Activated CD4-positive, CD25-positive, alpha-beta regulatory T cell (primary cell): ENCODE data around the gene DACH2.

Experiments used
- DNase-seq, 4 experiments: peaks; one replicate each; lab custom pipeline; 2025; lab: John Stamatoyannopoulos, UW

Gene DACH2

GRCh38 chrX:86322913-86323312 lies 174.7 kb downstream of the DACH2 start:
- no peak for DNase-seq

GRCh38 chrX:86329174-86329573 lies 180.9 kb downstream of the DACH2 start:
- DNase-seq: no peak

GRCh38 chrX:86348669-86349068 lies 200.4 kb downstream of the DACH2 start:
- no peak for DNase-seq

- no peak for DNase-seq
Measured at GRCh38 chrX:86349115-86349514, 200.9 kb downstream of the DACH2 start.

GRCh38 chrX:86369847-86370630 lies 221.8 kb downstream of the DACH2 start:
- no peak for DNase-seq

GRCh38 chrX:86370927-86371326 lies 222.7 kb downstream of the DACH2 start:
- no peak for DNase-seq

- no peak for DNase-seq
Measured at GRCh38 chrX:86379209-86379608, 231.0 kb downstream of the DACH2 start.

DNA sequence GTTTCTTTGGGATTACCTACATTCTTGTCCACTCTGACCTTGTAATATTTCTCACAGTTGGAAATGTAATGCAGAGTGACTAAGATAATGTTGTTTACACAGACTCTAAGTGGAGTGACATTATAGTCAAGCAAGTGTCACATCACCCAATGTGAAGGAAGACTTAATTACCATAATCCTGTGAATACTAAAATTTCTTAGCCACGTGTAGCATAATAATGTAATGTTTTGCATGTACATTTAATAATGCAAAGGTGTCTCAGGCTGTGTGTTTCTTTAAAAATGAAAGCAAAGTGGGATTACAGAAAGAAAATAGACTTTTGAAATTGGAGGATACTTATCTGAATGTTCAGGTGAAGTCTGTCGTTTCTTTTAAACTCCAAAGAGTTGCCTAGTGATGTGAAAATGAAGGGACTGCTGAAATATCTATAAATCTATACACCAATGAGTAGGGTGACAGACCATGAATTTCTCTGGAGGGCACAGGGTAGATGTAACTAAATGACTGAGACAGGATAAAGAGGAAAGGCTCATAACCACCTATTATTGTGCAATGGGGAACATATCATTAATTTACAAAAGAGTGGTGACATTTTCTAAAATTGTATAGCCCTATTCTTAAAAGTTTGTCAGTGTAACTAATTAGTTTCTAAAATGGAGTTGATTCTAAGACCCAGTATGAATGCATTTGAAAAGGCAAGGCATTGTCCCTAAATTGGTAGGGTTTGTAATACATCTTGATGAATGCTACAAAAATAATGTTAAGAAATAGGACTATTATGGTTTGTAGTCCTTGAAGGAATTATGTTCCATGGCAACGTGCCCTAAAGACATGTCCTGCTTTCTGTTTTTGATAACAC lies 235.7 kb downstream of the DACH2 start:
- DNase-seq: no peak

DNA sequence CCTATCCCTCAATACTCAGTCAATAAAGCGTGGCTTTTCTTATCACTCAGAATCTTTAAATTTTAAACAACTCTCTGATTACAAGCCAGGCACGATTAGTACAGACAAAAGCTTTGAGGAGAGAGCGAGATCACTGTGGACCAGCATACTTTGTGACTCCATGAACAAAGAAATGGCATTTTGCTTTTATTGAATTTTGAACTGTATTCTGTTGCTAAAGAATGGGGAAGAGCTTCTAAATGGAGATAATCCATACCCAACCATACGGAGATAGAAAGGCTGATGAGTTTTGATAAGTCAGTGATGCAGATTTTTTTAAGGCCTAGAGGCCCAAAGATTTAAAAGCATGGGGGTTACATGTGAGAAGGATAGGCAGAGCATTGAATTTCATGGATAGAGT lies 259.1 kb downstream of the DACH2 start:
- DNase-seq: no peak

DNA sequence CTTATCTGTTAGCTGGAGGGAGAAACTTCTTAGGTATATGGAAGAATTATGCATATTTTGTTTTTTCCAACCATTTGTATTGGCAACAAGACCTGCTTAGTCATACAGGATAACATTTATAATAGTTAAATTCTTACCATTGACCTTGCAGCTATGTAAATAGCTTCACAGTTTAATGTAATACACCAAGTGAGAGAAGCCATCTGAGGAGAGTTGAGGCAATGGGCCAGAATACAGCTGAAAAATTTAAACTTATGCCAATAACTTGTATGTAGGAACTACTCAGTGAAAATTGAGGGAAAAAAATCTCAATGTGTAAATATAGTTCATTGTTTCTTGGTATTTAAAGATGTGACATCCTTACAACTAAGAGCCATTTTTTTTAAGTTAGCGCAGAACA lies 273.5 kb downstream of the DACH2 start:
- DNase-seq: no peak

DNA sequence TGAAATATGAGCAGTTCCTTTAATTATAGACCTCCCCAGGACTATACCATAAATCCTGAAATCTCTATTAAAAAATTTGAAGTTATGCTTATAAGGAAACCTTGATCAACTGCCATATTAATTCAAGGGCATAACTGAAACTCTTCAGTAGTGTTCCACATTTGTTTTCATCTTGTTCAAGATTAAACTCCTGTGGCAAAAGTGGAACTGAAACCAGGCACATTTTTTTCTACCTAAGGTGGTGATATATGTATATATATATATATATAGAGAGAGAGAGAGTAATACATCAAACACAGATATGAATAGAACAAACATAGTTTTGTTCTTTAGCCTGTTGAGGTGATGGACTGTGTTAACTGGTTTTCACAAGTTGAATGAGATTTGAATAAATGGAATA lies 287.9 kb downstream of the DACH2 start:
- no peak for DNase-seq

GRCh38 chrX:86455495-86455894 lies 307.2 kb downstream of the DACH2 start:
- DNase-seq: no peak

- no peak for DNase-seq
Measured at GRCh38 chrX:86460760-86461159, 312.5 kb downstream of the DACH2 start.

DNA sequence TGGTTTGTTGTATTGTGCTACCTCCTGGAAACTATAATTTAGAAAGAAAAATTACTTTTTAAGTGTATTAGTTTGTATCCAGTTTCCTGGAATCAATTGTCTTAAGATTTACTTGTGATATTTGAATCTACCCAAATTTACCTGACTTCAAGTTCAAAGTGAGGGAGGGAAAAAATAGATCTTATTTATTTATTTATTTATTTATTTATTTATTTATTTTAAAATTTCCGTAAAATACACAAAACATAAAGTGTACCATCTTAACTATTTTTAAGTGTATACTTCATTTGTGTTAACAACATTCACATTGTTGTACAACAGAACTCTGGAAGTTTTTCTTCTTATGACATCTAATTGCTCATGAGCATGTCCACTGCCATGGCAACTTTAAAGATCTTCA lies 356.0 kb downstream of the DACH2 start:
- no peak for DNase-seq

- DNase-seq: no peak
Measured at GRCh38 chrX:86507331-86507730, 359.1 kb downstream of the DACH2 start.

DNA sequence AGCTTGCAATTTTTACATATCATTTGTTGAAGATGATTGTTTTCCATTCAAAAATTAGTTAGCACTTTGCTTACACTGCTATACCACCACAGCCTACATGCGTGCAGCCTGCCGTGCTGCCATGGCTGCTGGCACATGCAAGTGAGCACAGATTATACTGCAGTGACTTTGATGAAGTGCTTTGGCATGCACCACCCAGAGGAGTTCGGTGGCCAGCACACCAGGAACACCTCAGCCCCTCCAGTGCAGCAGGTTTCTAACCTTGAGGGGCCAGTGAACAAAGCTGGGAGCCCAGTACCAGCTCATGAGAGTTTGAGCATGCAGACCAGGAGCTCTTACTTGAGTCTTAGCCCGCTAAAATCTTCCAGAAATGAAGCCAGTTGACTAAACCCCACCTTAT lies 431.5 kb downstream of the DACH2 start:
- DNase-seq: no peak

DNA sequence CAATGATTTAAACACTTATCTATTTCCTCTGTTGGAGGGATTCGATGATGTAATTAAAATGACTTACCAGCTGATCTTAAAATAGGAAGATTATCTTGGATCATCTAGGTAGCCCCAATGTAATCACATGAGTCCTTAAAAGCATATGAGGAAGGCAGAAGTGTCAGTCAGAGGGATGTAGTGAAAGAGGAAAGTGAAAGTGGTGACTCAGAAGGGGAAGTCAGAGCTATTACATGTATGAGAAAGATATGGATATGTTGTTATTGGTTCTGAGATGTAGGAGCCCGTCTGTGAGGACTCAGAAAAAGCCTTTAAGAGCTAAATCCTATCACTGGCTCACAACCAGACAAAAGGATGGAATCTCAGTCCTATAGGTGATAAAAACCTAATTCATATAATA lies 456.4 kb downstream of the DACH2 start:
- no peak for DNase-seq

DNA sequence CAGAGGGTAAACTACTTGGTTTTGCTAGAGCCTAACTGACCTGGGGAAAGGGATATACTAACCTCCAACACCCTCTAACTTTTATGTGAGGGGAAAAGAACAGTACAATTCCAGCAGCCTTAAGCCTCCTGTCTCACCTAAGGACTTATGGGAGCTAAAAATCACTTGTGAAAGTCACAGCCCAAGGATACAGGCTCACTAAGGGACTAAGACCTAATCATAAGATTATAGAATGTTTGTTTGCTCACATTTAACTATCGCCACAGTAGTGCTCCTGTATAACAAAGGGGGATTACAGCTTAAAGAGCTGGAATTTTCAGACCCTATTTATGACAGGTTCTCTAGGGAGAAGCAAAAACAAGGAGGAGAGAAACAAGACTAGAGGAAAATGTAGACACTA lies 548.7 kb downstream of the DACH2 start:
- DNase-seq: no peak

GRCh38 chrX:86711531-86712180 lies 563.4 kb downstream of the DACH2 start:
- no peak for DNase-seq

DNA sequence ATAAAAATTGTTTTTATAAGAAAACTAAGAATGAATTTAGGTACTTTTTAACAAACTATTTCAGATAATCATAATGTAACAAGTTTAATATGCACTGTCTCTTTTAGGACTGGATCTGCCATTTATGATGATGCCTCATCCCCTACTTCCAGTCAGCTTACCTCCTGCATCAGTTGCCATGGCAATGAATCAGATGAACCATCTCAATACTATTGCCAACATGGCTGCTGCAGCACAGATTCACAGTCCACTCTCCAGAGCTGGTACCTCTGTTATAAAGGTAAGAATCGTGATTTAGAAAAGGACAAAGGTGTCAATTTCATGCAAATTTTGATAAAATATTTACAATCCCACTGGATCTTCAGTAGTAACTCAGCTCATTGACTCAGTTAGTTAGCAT lies 566.2 kb downstream of the DACH2 start:
- DNase-seq: no peak

- no peak for DNase-seq
Measured at GRCh38 chrX:86724277-86724676, 576.0 kb downstream of the DACH2 start.

- no peak for DNase-seq
Measured at GRCh38 chrX:86747091-86747490, 598.8 kb downstream of the DACH2 start.

GRCh38 chrX:86805241-86805640 lies 657.0 kb downstream of the DACH2 start:
- no peak for DNase-seq
